Subcutaneous abdominal adipose tissue (tissue), 5 donors: Measurements from ENCODE around the gene GALNT9.
"Not testable (repeated sequence)": the region's sequence is repeated elsewhere in the genome, so short reads cannot be mapped to it uniquely, and the experiment has no call there.

ENCODE experiments used
- H3K27ac ChIP-seq: one replicate; pipeline ENCODE4 v1.7.0; 2013; ENCODE audit warnings: low read depth, mild to moderate bottlenecking, inconsistent platforms, low read length, moderate library complexity
- H3K27me3 ChIP-seq, 5 donors: one replicate each; pipeline ENCODE4 v1.7.0; 2013; ENCODE audit warnings: low read length in 5 of 5, inconsistent platforms in 1 of 5; ENCODE audit not compliant: control insufficient read depth in 5 of 5, insufficient read depth in 4 of 5
- H3K36me3 ChIP-seq, 5 donors: one replicate each; pipeline ENCODE4 v1.7.0; 2013; ENCODE audit warnings: low read length in 5 of 5; ENCODE audit not compliant: control insufficient read depth in 5 of 5, insufficient read depth in 5 of 5
- H3K4me1 ChIP-seq, 5 donors: one replicate each; pipeline ENCODE4 v1.7.0; 2013; ENCODE audit warnings: low read length in 5 of 5, mild to moderate bottlenecking in 3 of 5, moderate library complexity in 1 of 5; ENCODE audit not compliant: control insufficient read depth in 5 of 5, insufficient read depth in 5 of 5
- H3K4me3 ChIP-seq, 5 donors: one replicate each; pipeline ENCODE4 v1.7.0; 2013; ENCODE audit warnings: low read length in 5 of 5, low read depth in 1 of 5
- H3K9ac ChIP-seq, 5 donors: one replicate each; pipeline ENCODE4 v1.7.0; 2013; ENCODE audit warnings: low read length in 5 of 5, mild to moderate bottlenecking in 4 of 5, moderate library complexity in 3 of 5
- H3K9me3 ChIP-seq, 5 donors: one replicate each; pipeline ENCODE4 v1.7.0; 2013; ENCODE audit warnings: low read length in 5 of 5; ENCODE audit not compliant: control insufficient read depth in 5 of 5
- donor health status: healthy.
- donor health status: healthy.
- donor health status: healthy.
- donor health status: healthy.
- donor health status: healthy.

Gene GALNT9

DNA sequence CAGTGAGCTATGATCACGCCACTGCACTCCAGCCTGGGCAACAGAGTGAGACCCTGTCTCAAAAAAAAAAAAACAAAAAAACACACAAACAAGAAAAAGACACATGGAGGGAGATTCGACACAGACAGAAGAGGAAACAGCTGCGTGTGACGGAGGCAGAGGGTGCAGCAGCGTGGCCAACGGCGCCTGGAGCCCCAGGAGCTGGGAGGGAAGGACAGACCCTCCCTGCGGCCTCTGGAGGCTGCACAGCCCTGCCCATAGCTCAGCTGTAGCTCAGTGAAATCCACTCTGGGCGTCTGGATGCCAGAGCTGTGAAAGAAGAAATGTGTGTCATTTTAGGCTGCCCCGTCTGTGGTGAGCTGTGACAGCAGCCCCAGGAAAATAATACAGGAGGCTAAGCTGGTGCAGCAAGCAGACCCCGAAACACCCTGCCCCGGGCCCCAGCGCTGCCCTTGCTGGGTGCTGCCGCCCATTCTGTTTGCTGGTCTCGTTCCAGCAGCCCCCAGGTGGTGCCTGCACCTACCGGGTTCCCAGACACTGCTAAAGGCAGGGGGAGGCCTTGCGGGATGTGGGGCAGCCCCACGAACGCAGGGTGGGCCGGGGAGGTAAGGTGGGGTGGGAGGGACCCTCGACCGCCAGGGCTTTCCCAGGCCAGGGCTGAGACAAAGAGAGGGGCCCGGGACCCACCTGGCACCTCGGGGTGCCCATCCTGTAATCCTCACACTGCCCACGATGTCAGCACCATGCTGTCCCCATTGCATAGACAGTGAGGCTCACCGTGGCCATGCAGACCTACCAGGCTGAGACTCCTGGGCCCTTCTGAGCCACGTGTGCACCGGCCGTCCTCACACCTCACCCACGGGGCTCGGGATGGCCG is 21.2 kb downstream of the GALNT9 start:
- Histone ChIP-seq H3K9me3 (peaks cover 8 to 33% (median 31%) of the 10 kb centered on the region in 5 donors), H3K27ac (no peak overlapping the region), H3K4me1 (no peaks in the 10 kb centered on the region), H3K27me3 (peaks cover 0 to 15% (median 6%) of the 10 kb centered on the region in 5 donors), H3K36me3 (no peaks in the 10 kb centered on the region), H3K9ac (no peak overlapping the region), H3K4me3 (no peak overlapping the region)

DNA sequence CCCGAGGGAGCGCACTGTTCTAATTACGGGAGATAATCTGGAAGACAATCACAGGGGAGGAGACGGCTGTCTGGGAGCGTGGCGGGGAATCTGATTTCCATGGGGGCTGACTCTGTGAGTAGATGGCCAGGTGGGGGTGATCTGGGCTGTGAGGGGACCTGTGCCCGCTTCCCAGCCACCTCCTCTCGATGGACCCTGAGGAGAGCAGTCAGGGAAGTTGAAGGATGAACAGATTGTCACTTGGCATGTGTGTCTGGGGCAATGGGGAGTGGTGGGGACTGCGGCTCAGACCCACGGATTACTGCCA is 22.6 kb downstream of the GALNT9 start:
- no peaks in the 10 kb centered on the region for H3K36me3 ChIP-seq
- no peaks in the 10 kb centered on the region for H3K4me1 ChIP-seq
- peaks cover 0 to 22% (median 7%) of the 10 kb centered on the region in 5 donors for H3K27me3 ChIP-seq
- H3K9ac ChIP-seq: no peak overlapping the region
- no peak overlapping the region for H3K4me3 ChIP-seq
- no peak overlapping the region for H3K27ac ChIP-seq
- peaks cover 8 to 22% (median 20%) of the 10 kb centered on the region in 5 donors for H3K9me3 ChIP-seq

DNA sequence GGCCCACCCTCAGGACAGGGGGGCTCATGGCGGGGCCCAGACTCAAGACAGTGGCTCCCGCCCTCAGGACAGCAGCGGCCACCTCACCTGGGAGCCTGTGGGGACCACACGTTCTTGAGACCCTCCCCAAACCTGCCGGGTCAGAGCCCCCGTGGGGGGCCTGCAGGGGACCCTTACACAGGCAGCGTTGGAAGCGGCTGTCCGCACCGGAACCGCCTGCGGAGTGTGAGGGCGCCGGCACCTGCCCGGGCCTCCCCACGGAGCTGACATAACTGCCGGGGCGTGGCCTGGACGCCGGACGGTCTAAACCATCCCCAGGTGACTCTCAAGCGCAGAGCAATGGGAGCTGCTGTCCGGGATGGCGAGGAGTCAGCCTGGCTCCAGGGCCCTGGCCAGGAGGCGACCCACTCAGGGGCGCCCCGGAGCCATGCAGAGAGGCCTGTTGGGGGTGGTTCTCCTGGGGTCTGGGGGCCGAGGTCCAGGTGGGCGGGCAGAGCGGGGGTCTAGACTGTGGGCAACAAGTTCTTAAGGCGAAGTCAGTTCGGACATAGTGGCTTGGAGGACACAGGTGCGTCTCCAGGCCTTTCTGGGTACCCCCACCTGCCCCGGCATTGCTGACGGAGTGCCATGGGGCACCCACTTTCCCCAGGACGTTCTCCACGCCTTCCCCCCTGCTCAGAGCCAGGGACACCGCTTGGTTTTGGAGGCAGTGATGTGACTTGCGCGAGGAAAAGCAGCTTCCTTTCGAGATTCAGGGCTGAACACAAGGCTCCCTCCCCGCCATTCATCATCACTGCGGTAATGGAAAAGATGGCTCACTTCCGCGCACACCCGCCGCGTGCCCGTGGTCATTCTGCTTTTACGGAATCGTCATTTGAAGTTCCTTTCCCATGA is 23.2 kb downstream of the GALNT9 start:
- Histone ChIP-seq H3K27ac (no peak overlapping the region), H3K9ac (no peak overlapping the region), H3K9me3 (peaks cover 5 to 16% (median 14%) of the 10 kb centered on the region in 5 donors), H3K4me1 (no peaks in the 10 kb centered on the region), H3K36me3 (no peaks in the 10 kb centered on the region), H3K4me3 (no peak overlapping the region), H3K27me3 (peaks cover 0 to 27% (median 9%) of the 10 kb centered on the region in 5 donors)

DNA sequence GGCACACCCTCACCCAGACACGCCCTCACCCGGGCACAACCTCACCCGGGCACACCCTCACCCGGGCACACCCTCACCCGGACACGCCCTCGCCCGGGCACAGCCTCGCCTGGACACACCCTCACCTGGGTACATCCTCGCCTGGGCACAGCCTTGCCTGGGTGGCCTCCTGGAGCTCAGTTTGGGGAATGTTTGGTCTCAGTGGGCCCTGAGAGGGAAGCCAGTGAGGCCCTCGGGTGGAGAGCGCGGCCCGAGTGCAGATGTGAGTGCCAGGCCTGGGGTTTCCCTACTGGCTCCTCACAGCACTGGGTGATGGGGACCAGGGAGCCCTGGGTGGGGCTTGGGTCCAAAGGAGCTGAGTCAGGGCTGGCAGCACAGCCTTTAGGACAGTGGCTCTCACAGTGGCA is 23.8 kb downstream of the GALNT9 start:
- Histone ChIP-seq H3K27ac (no peak overlapping the region), H3K9me3 (peaks cover 0 to 9% (median 7%) of the 10 kb centered on the region in 5 donors), H3K36me3 (no peaks in the 10 kb centered on the region), H3K27me3 (peaks cover 0 to 28% (median 11%) of the 10 kb centered on the region in 5 donors), H3K4me3 (no peak overlapping the region), H3K4me1 (peaks cover 0 to 3% (median 0%) of the 10 kb centered on the region in 5 donors), H3K9ac (no peak overlapping the region)

DNA sequence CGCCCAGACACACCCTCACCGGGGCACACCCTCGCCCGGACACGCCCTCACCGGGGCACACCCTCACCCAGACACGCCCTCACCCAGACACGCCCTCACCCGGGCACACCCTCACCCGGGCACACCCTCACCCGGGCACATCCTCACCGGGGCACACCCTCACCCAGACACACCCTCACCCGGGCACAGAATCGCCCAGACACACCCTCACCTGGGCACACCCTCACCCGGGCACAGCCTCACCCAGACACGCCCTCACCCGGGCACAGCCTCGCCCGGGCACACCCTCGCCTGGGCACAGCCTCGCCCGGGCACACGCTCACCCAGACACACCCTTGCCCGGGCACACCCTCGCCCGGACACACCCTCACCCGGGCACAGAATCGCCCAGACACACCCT is 24.5 kb downstream of the GALNT9 start:
- H3K4me3 ChIP-seq, H3K27ac ChIP-seq, H3K36me3 ChIP-seq, H3K4me1 ChIP-seq, H3K9ac ChIP-seq, H3K9me3 ChIP-seq: not testable (repeated sequence)
- H3K27me3 ChIP-seq: peaks cover 0 to 28% (median 11%) of the 10 kb centered on the region in 5 donors

DNA sequence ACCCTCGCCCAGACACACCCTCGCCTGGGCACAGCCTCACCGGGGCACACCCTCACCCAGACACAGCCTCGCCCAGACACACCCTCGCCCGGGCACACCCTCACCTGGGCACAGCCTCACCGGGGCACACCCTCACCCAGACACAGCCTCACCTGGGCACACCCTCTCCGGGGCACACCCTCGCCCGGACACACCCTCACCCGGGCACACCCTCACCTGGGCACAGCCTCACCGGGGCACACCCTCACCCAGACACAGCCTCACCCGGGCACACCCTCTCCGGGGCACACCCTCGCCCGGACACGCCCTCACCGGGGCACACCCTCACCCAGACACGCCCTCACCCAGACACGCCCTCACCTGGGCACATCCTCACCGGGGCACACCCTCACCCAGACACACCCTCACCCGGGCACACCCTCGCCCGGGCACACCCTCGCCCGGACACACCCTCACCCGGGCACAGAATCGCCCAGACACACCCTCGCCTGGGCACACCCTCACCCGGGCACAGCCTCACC is 25.5 kb downstream of the GALNT9 start:
- peaks cover 0 to 26% (median 9%) of the 10 kb centered on the region in 5 donors for H3K27me3 ChIP-seq
- not testable (repeated sequence) for H3K4me1 ChIP-seq, H3K4me3 ChIP-seq, H3K27ac ChIP-seq, H3K36me3 ChIP-seq, H3K9me3 ChIP-seq, H3K9ac ChIP-seq

DNA sequence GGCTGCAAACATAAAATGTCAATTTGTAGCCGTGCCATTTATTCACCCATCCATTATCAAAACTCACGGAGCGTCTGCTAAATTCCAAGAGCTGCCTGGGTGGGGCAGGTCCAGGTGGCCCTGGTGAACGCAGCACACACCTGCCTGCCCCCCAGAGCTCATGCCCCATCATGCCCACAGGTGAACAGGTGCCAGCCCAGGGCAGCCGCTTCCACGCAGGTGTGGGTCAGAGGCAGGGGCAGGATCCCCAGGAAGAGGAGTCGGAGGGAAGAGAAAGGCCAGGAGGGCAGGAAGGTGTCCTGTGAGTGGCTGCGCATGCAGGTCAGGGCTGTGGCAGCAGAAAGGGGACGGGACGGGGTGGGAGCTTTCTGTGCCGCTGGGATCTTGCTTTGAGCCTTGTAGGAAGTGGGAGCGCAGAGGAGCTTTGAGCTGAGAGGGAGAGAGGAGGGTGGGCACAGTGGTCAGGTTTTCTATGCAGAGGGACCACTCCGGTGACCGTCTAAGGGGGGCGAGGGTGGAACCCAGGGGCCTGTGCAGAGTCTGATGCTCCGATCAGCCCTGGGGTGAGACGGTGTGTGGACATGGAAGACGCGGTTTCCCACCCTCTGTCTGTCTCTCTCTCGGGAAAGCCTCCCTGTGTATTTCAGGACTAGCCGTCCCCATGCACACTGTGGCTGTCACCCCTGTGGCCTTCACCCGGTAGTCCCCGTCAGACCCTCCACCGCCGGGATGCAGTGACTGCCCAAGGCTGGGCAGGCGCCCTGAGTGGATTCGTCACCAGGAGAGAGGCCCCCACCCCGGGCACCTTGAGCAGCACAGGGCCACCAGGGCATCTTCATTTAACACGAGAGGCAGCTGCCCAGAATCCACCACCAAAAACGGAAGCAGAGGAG is 26.7 kb downstream of the GALNT9 start:
- H3K27me3 ChIP-seq: peaks cover 0 to 25% (median 4%) of the 10 kb centered on the region in 5 donors
- no peak overlapping the region for H3K27ac ChIP-seq
- H3K36me3 ChIP-seq: no peaks in the 10 kb centered on the region
- H3K9ac ChIP-seq: no peak overlapping the region
- H3K4me3 ChIP-seq: no peak overlapping the region
- H3K4me1 ChIP-seq: peaks cover 0 to 5% (median 0%) of the 10 kb centered on the region in 5 donors
- H3K9me3 ChIP-seq: no peaks in the 10 kb centered on the region

DNA sequence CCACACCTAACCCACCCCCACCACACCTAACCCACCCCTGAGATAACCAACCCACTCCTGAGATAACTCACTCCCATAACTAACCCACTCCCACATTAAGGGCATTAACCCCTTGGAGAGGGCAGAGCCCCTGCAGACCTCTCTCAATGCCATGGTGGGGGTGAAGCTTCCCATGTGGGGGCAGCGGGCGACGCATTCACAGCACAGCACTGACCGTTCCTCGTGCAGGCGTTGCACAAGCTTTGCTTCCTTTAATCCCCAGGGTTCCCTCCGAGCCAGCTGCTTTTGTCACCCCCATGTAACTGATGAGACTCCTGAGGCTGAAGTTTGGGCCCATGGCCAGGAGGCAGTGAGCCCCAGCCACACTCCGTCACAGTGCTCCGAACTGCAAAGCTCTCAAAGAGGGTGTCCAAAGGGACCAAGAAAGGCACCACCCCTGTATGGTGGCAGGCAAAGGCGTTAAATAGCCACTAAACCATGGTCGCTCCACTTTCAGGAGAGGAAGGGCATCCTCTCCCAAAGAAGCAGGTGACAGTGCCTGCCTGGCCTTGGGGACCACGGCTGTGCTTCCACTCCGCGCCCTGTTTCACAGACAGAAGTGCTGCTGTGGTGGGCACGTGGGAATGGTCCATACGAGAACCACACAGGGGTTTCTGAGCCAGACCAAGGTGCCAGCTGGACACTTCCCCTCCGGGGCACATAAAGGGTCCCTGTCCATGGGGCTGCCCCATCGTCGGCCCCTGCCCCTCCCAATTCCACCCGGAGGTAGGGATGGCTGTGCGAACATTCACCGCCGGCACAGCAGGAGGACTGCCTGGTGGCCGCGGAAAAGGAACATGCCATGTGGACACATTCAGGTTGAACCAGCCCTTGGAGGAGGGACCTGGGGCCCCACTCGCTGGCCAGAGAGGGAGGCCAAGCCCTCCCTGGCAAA is 28.3 kb downstream of the GALNT9 start:
- H3K36me3 ChIP-seq: no peaks in the 10 kb centered on the region
- H3K4me3 ChIP-seq: no peak overlapping the region
- no peak overlapping the region for H3K9ac ChIP-seq
- H3K9me3 ChIP-seq: no peaks in the 10 kb centered on the region
- no peak overlapping the region for H3K27ac ChIP-seq
- peaks cover 4 to 37% (median 13%) of the 10 kb centered on the region in 5 donors for H3K27me3 ChIP-seq
- H3K4me1 ChIP-seq: peaks cover 0 to 10% (median 0%) of the 10 kb centered on the region in 5 donors
